GM18873 (cell line): Measurements from ENCODE around the gene ADAD2.
A peak's percentile ranks its signal among the peaks of the same experiment; 100 is the strongest.

Experiments
- ATAC-seq: cut with Tn5 transposase; IDR thresholded peaks from one replicate; pipeline ENCODE4 v1.9.1; 2021; ENCODE audit warnings: mild to moderate bottlenecking, moderate library complexity, moderate number of reproducible peaks; ENCODE audit not compliant: unreplicated experiment, low FRiP score

ADAD2 gene

GRCh38 chr16:84176192-84177053 is 14.5 kb upstream of the ADAD2 start:
- ATAC-seq: no peak

- no peak for ATAC-seq
These were observed 13.2 kb upstream of the ADAD2 start for GRCh38 chr16:84177741-84178073.

- ATAC-seq: no peak
These were observed 12.7 kb upstream of the ADAD2 start for GRCh38 chr16:84178146-84178765.

GRCh38 chr16:84178892-84179611 is 11.9 kb upstream of the ADAD2 start:
- no peak for ATAC-seq

- no peak for ATAC-seq
These were observed 11.2 kb upstream of the ADAD2 start for GRCh38 chr16:84179612-84180320.

GRCh38 chr16:84180519-84181140 is 10.3 kb upstream of the ADAD2 start:
- ATAC-seq: no peak

- no peak for ATAC-seq
These were observed 9.6 kb upstream of the ADAD2 start for GRCh38 chr16:84181144-84181915.

- ATAC-seq: no peak
These were observed 8.9 kb upstream of the ADAD2 start for GRCh38 chr16:84182104-84182503.

- no peak for ATAC-seq
These were observed 8.0 kb upstream of the ADAD2 start for GRCh38 chr16:84182680-84183571.

- no peak for ATAC-seq
These were observed 7.4 kb upstream of the ADAD2 start for GRCh38 chr16:84183572-84183875.

GRCh38 chr16:84183911-84184591 is 6.9 kb upstream of the ADAD2 start:
- ATAC-seq: no peak

- no peak for ATAC-seq
These were observed 6.2 kb upstream of the ADAD2 start for GRCh38 chr16:84184775-84185174.

GRCh38 chr16:84186685-84187437 is 4.1 kb upstream of the ADAD2 start, which contains the start of gene TAF1C:
Gene TAF1C, minus strand, starts transcription at chr16:84187057. Its CDS starts 2,069 bp downstream, at chr16:84184988.
- ATAC-seq: peak; percentile 47

- no peak for ATAC-seq
These were observed 509 bp downstream of the ADAD2 start for GRCh38 chr16:84191466-84191865.

GRCh38 chr16:84193480-84193879 is 2.5 kb downstream of the ADAD2 start:
- ATAC-seq: no peak

GRCh38 chr16:84194018-84194417 is 3.1 kb downstream of the ADAD2 start:
- ATAC-seq: no peak

GRCh38 chr16:84194470-84195200 is 3.7 kb downstream of the ADAD2 start:
- ATAC-seq: no peak
